Measurements from ENCODE around the gene GLRA3.

DNA sequence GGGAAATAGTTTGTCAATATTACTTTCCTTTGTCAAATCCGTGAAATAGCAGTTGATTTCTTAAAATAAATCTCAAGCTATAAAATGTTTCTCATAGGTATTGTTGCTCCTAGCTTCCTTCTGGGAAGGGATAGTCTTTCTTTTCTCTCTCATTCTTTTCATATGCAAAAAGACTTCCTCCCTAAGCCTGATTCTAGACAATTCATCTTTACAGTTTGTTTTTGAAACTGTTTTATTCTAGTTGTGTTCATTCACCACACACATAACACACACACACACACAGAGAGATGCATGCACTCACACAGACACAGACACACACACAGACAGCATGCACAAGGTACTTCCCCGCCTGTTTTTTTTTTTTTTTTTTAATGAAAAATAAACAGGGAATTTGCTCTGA lies 18.2 kb downstream of the GLRA3 start:
- TF ChIP-seq POLR2A (IDR thresholded peaks at IDR 0.05; ENCODE audit: low read depth, low read length) (no peak), POLR2AphosphoS5 (IDR thresholded peaks at IDR 0.05; ENCODE audit: low read depth, low read length) (no peak)

Data from GM12892 (cell line).